KMS-11 (cell line): Measurements from ENCODE around the gene ARL14EPL.

ENCODE experiments used
- H2AFZ ChIP-seq: fragments of 200-600 bp; sonication (generic); 2 replicates; pipeline ENCODE4 v1.6.1; 2016; ENCODE audit warnings: antibody characterized with exemption, mixed run types, low read depth
- H3K27ac ChIP-seq: fragments of 200-600 bp; sonication (generic); 2 replicates; pipeline ENCODE4 v1.6.1; 2016; ENCODE audit warnings: mild to moderate bottlenecking, mixed run types
- H3K27me3 ChIP-seq: fragments of 200-600 bp; sonication (generic); 2 replicates; pipeline ENCODE4 v1.6.1; 2017; ENCODE audit warnings: mild to moderate bottlenecking, low read depth, mixed run types, moderate library complexity; ENCODE audit not compliant: insufficient read depth
- H3K36me3 ChIP-seq: fragments of 200-600 bp; sonication (generic); 2 replicates; pipeline ENCODE4 v1.6.1; 2017; ENCODE audit warnings: mild to moderate bottlenecking, mixed run types; ENCODE audit not compliant: insufficient read depth
- H3K4me1 ChIP-seq: fragments of 200-600 bp; sonication (generic); 2 replicates; pipeline ENCODE4 v1.6.1; 2016; ENCODE audit warnings: mild to moderate bottlenecking, low read depth, mixed run types; ENCODE audit not compliant: poor library complexity, severe bottlenecking
- H3K4me2 ChIP-seq: fragments of 200-600 bp; sonication (generic); 2 replicates; pipeline ENCODE4 v1.7.0; 2016; ENCODE audit warnings: mild to moderate bottlenecking, mixed run types
- H3K4me3 ChIP-seq: fragments of 200-600 bp; sonication (generic); IDR thresholded peaks from 2 replicates; pipeline ENCODE4 v1.6.1; 2017; ENCODE audit warnings: low read depth, low read length, mixed read lengths; ENCODE audit not compliant: insufficient read depth
- H3K79me2 ChIP-seq: fragments of 200-600 bp; sonication (generic); 2 replicates; pipeline ENCODE4 v1.6.1; 2016; ENCODE audit warnings: low read depth, mixed run types; ENCODE audit not compliant: insufficient read depth
- H3K9ac ChIP-seq: fragments of 200-600 bp; sonication (generic); 2 replicates; pipeline ENCODE4 v1.6.1; 2016; ENCODE audit warnings: mild to moderate bottlenecking, mixed run types
- H4K20me1 ChIP-seq: fragments of 200-600 bp; sonication (generic); 2 replicates; pipeline ENCODE4 v1.6.1; 2016; ENCODE audit warnings: mild to moderate bottlenecking, mixed run types; ENCODE audit not compliant: insufficient read depth
- CTCF ChIP-seq: fragments of 200-600 bp; sonication (generic); conservative IDR thresholded peaks from 2 replicates; pipeline ENCODE4 v1.6.1; 2017; ENCODE audit warnings: low read depth, mild to moderate bottlenecking, antibody characterized with exemption, low read length, moderate library complexity, mixed read lengths

Gene ARL14EPL

GRCh38 chr5:116009806-116010205, 22.5 kb upstream of the ARL14EPL start:
- no peak overlapping the region for H3K9ac ChIP-seq
- no peak overlapping the region for H3K27ac ChIP-seq
- H2AFZ ChIP-seq = no peak overlapping the region
- no peaks in the 10 kb centered on the region for H3K27me3 ChIP-seq
- no peaks in the 10 kb centered on the region for H4K20me1 ChIP-seq
- no peak overlapping the region for H3K4me2 ChIP-seq
- H3K4me3 ChIP-seq = no peak overlapping the region
- no peaks in the 10 kb centered on the region for H3K79me2 ChIP-seq
- no peaks in the 10 kb centered on the region for H3K36me3 ChIP-seq
- no peaks in the 10 kb centered on the region for H3K4me1 ChIP-seq
- TF ChIP-seq CTCF = no peak

- no peaks in the 10 kb centered on the region for H3K36me3 ChIP-seq
- H3K79me2 ChIP-seq = no peaks in the 10 kb centered on the region
- no peak overlapping the region for H2AFZ ChIP-seq
- TF ChIP-seq CTCF = no peak
- H3K4me3 ChIP-seq = no peak overlapping the region
- no peak overlapping the region for H3K27ac ChIP-seq
- H3K4me1 ChIP-seq = no peaks in the 10 kb centered on the region
- no peak overlapping the region for H3K9ac ChIP-seq
- no peaks in the 10 kb centered on the region for H3K27me3 ChIP-seq
- H4K20me1 ChIP-seq = no peaks in the 10 kb centered on the region
- H3K4me2 ChIP-seq = no peak overlapping the region
These were observed 21.2 kb upstream of the ARL14EPL start for GRCh38 chr5:116011046-116011445.

- no peaks in the 10 kb centered on the region for H3K36me3 ChIP-seq
- no peak overlapping the region for H3K4me2 ChIP-seq
- no peaks in the 10 kb centered on the region for H3K4me1 ChIP-seq
- no peak overlapping the region for H3K4me3 ChIP-seq
- no peak overlapping the region for H2AFZ ChIP-seq
- no peaks in the 10 kb centered on the region for H3K27me3 ChIP-seq
- H3K27ac ChIP-seq = no peak overlapping the region
- no peak for TF ChIP-seq CTCF
- H4K20me1 ChIP-seq = no peaks in the 10 kb centered on the region
- no peak overlapping the region for H3K9ac ChIP-seq
- no peaks in the 10 kb centered on the region for H3K79me2 ChIP-seq
These were observed 19.0 kb upstream of the ARL14EPL start for GRCh38 chr5:116013207-116013785.

GRCh38 chr5:116013936-116014335, 18.3 kb upstream of the ARL14EPL start:
- Histone ChIP-seq H3K27me3 (no peaks in the 10 kb centered on the region), H3K4me3 (no peak overlapping the region), H3K9ac (no peak overlapping the region), H4K20me1 (no peaks in the 10 kb centered on the region), H3K79me2 (no peaks in the 10 kb centered on the region), H3K4me2 (no peak overlapping the region), H2AFZ (no peak overlapping the region), H3K36me3 (no peaks in the 10 kb centered on the region), H3K27ac (no peak overlapping the region), H3K4me1 (no peaks in the 10 kb centered on the region)
- TF ChIP-seq CTCF = no peak

- no peak overlapping the region for H3K9ac ChIP-seq
- no peak overlapping the region for H3K27ac ChIP-seq
- H3K4me2 ChIP-seq = no peak overlapping the region
- no peaks in the 10 kb centered on the region for H3K27me3 ChIP-seq
- no peaks in the 10 kb centered on the region for H3K79me2 ChIP-seq
- H4K20me1 ChIP-seq = no peaks in the 10 kb centered on the region
- H3K36me3 ChIP-seq = no peaks in the 10 kb centered on the region
- TF ChIP-seq CTCF = no peak
- H3K4me1 ChIP-seq = no peaks in the 10 kb centered on the region
- no peak overlapping the region for H3K4me3 ChIP-seq
- H2AFZ ChIP-seq = no peak overlapping the region
These were observed 8.7 kb upstream of the ARL14EPL start for GRCh38 chr5:116023619-116024018.
